Esophagus muscularis mucosa (tissue), 3 donors: Measurements from ENCODE around the gene RPL18.

Experiments
- CTCF ChIP-seq, 3 experiments: fragments of 200-600 bp in 2 of 3; fragments of 450-650 bp in 1 of 3; sonication (generic) in 2 of 3; IDR thresholded peaks; one replicate each; pipeline ENCODE4 v1.5.1; 2017 to 2019; ENCODE audit warnings: antibody characterized with exemption in 3 of 3, mild to moderate bottlenecking in 2 of 3, moderate library complexity in 1 of 3
- POLR2A ChIP-seq: fragments of 450-650 bp; IDR thresholded peaks from one replicate; pipeline ENCODE4 v1.6.1; 2017; ENCODE audit warnings: antibody characterized with exemption, moderate library complexity, mild to moderate bottlenecking, low read depth

GRCh38 chr19:48619692-48620585 lies 961 bp upstream of the RPL18 start:
- TF ChIP-seq CTCF (IDR thresholded peaks at IDR 0.05) = peak in 1 of 3 experiments; percentile 3
- TF ChIP-seq POLR2A = no peak
